Fibroblast of mammary gland (primary cell): ENCODE measurements around the gene TBXA2R.

ENCODE experiments used
- DNase-seq: peaks from one replicate; pipeline ENCODE4 v3.0.0-alpha.2; 2010; ENCODE audit warnings: low read depth
- H3K4me3 ChIP-seq: 2 replicates; pipeline ENCODE4 v1.5.1; 2011; ENCODE audit warnings: low read depth, mild to moderate bottlenecking, low read length, moderate library complexity; ENCODE audit not compliant: control insufficient read depth
- TF ChIP-seq, protein P1 (sequence below): conservative IDR thresholded peaks from 2 replicates; pipeline ENCODE4 v1.5.1; 2011; ENCODE audit warnings: low read depth, low read length, inconsistent platforms; ENCODE audit not compliant: control insufficient read depth, insufficient read depth

The TBXA2R gene

DNA sequence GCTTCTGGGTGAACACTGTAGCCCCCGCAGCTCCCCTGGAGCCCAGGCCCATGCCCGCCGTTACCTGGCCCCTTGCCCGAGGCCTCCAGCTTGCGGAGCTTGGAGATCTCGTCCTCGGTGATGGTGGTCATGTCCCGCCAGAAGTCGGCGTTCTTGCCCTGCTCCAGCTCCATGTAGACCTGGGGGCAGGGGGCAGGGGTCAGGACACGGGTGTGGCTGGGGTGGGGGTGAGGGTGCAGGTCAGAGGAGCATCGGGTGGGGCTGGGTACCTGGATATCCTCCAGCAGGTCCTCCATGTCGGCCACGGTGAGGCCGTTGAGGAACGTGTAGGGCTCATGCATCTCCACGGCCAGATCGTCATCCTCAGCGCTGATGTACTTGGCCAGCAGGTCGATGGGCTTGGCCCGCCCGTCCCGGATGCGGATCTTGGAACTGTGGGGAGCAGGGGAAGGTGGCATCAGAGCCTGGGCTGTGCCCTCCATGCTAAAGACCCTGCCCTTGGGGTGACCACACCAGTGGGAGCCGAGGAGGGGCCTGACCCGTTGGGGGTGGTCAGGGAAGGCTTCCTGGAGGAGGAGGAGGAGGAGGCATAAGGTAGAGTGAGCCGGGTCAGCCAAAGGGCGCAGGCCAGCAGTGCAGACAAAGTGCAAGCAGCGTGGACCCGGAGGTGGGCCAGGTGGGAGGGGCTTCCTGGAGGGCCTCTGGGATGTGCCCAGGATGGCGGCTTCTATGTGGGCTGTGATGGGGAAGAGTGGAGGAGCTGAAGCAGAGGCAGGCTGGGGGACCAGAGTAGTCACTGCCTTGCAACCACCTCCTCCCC lies 12.3 kb upstream of the TBXA2R start:
- no peak overlapping the region for H3K4me3 ChIP-seq
- TF ChIP-seq, protein P1, sequence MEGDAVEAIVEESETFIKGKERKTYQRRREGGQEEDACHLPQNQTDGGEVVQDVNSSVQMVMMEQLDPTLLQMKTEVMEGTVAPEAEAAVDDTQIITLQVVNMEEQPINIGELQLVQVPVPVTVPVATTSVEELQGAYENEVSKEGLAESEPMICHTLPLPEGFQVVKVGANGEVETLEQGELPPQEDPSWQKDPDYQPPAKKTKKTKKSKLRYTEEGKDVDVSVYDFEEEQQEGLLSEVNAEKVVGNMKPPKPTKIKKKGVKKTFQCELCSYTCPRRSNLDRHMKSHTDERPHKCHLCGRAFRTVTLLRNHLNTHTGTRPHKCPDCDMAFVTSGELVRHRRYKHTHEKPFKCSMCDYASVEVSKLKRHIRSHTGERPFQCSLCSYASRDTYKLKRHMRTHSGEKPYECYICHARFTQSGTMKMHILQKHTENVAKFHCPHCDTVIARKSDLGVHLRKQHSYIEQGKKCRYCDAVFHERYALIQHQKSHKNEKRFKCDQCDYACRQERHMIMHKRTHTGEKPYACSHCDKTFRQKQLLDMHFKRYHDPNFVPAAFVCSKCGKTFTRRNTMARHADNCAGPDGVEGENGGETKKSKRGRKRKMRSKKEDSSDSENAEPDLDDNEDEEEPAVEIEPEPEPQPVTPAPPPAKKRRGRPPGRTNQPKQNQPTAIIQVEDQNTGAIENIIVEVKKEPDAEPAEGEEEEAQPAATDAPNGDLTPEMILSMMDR, result no peak
- no peak for DNase-seq

DNA sequence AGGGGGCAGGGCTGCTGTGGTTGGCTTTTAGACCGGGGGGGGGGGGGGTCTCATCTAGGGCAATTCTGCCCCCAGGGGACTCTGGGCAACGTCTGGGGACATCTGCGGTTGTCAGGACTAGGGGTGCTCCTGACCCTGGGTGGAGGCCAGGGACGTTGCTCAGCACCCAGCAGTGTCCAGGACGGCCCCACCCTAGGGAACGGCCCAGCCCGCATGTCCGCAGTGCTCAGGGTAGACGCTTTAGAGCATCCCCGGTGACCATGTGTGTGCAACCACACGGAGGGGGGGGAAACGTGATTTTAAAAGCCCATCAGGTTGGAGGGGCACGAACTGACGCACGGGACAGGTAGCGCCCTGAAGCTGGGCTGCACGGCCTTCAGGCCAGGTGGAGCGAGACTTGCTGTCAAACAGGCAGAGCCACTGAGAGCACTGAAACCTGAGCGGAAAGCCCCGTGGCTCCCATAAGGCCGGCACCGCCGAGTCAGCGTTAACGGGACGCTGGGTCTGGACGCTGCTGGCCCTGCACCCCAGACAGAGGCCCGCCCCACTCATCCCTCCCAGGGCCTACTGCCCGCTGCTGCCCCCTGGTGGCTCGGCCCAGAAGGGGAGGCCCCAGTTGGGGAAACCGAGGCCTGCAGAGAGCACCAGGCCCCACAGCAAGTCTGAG lies 11.6 kb upstream of the TBXA2R start:
- peak overlapping the region; percentile 17 for H3K4me3 ChIP-seq
- TF ChIP-seq, protein P1, result peak; percentile 86
- peak; percentile 77 for DNase-seq

DNA sequence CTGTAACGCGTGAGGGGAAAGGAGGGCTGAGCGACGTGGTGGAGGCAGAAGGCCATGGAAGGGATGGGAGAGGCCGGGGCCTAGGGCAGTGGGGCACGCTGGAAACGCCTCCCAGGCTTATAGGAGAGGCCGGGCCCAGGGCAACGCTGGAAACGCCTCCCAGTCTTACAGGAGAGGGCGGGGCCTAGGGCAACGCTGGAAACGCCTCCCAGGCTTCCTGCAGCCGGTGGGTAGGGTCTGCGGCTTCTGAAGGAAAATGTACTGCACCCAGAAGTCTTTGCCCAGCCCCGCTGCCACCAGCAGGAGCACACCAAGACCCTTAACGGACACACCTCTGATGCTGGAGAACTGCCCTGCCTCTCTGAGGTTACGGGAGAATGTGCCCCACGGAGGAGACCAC lies 10.8 kb upstream of the TBXA2R start:
- TF ChIP-seq, protein P1, result no peak
- no peak overlapping the region for H3K4me3 ChIP-seq
- no peak for DNase-seq

DNA sequence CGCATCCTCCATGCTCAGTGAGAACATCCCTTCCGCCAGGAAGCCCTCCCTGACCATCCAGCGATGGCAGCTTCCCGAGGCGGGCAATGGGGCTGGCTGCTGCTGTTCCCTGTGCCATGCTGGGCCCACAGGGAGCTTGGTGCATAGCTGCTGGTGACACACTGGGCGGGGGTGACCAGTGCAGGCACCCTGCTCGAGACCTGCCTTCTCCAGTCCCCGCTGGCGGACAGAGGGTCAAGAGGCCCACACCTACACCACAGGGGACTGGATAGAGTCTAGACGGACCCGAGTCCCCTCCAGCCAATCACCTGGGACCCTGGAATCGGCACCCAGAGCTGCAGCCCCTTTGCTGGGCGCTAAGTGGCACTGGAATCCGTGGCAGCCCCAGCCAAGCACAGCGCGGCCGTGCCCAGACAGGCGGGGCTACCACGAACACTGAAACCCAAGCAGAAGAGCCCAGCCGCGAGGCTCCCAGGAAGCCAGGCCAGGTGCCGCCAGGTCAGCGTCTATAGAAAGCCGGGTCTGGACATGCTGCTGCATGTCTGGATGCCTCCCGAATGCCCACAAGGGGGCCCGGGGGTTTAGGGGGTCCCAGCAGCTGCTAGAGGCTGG lies 9.0 kb upstream of the TBXA2R start:
- TF ChIP-seq, protein P1, result no peak

DNA sequence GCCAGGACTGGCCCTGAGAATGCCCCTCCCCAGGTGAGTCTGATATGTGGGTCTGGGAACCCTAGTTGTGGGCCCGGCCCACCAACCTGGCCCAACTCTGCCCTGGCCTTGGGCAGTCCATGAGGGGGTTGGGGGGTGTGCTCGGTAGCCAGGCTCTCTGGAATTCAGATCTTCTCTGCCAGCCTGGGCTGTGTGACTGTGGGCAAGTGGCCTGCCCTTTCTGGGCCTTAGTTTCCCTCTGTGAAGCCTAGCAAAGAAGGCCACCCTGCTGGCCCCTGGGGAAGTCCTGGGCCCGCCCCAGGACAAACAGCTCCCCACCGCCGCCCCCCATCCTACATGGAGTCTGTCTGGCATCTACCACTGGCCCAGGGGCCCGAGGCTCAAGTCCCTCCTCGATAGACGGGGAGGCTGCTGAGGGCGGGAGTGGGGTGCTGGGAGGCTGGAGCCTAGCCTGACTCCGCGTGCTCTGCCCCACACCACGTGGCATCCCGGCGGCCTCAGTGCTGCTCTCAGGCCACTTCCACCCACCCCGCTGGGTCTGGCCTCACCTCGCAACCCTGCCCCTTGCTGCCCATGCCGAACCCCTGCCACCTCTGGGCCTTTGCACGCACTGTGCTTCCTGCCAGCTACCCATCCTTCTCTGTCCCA lies 8.3 kb upstream of the TBXA2R start:
- H3K4me3 ChIP-seq, result no peak overlapping the region
- TF ChIP-seq, protein P1, result no peak
- DNase-seq, result no peak

More for the DNA sequence above, 9.0 kb upstream of the TBXA2R start:
- DNase-seq, result no peak
- no peak overlapping the region for H3K4me3 ChIP-seq

DNA sequence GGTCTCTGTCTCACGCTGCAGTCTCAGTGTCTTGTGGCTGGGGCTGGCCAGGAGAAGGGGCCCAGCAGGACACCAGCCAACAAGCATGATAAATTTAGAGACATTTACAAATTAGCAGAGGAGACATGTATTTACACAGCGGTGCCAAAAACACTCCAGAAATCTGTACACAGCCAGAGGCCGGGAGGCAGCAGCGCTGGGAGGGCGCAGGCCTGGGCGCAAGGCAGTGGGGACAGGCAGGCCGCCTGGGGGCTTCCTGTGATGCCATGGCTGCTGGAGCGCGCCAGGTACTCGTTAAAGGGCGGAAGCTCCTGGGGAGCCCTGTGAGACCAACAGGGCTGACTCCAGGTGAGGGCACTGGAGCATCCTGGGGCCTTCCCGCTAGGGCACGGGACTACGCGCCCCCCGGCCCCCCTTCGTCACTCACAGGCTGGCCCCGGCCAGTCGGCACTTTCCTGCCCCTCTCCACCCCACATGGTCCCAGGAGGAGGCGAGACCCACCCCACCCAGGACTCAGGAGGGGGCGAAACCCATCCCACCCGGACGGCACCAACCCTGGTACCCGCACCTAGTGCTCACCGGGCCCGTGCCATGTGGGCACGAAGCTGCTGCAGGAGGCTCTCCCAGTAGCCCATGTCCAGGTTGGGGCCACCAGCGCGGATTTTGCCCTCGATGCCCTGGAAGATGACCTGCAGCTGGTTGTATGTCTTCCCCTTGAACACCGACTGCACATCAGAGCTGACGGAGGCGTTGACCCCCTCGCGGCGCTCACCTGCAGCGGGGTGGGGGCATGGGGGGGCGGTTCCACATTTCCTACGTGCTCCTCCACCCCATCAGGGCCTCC lies 7.4 kb upstream of the TBXA2R start:
- H3K4me3 ChIP-seq, result no peak overlapping the region
- TF ChIP-seq, protein P1, result no peak
- DNase-seq, result no peak
